Measurements from ENCODE around the gene KIF25.

KIF25 gene

GRCh38 chr6:168039301-168039700 is 41.8 kb downstream of the KIF25 start:
- no peak for DNase-seq

DNA sequence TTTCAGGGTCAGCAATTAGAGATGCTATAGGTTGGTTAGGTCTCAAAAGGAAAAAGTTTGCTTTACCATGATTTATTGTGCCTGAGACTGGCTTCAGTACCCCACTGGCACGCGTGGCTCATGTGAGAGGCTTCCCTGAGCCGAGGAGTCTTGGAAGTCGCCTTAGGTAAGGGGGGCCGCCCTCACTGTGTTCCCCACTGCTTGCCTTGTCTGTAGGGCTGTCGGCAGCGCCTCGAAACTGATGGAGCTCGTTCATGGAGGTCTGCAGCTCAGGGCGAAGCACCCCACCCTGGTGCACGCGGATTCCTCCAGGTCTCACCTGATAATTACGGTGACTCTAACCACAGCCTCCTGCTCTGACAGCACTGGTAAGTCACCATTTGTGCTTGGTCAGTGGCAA is 42.4 kb downstream of the KIF25 start:
- DNase-seq = no peak

DNA sequence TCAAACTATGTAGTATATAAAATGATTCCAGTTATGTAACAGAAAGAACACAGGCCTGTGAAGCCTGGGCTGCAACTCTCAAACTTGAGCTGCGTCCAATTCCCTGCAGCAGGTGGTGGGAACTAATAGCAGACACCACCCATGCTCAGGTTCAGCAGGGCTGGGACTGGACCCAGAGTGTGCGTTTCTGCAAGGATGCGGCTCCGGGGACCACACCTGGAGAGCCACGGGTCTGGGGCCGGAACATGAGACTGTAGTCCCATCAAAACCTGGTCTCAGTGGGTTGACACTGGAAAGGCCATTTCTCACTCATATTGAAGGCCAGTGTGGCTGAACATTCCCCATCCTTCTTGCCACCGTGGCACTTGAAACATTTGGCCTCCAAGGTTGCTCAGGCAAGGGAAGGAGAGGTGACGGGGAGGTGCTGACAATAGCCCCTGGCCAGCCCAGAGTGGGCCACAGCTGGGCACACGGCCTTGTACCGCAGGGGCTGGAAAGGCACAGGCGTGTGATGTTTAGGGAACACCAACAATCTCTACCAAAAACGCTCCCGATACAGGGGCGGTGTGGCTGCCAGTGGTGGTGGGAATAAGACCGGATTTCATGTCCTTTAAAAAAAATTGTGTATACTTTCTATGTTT is 43.5 kb downstream of the KIF25 start:
- DNase-seq = no peak

DNA sequence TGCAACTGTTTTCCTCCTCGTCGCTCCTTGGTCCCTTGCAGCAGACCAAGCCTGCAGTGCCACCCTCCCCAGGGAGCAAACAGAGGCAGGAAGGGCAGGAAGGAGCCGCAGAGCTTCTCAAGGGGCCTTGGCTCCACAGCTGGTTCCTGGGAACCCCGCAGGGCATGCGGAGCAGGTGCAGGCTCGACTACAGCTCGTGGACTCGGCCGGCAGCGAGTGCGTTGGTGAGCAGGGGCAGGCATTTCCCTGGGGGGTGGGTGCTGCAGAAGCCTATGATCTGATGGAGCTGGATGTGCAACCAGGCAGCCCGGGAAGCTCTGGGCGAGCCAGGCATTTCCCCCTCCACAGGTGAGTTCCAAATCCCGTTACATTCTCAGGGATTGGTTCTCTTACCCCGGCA is 44.5 kb downstream of the KIF25 start:
- no peak for DNase-seq

DNA sequence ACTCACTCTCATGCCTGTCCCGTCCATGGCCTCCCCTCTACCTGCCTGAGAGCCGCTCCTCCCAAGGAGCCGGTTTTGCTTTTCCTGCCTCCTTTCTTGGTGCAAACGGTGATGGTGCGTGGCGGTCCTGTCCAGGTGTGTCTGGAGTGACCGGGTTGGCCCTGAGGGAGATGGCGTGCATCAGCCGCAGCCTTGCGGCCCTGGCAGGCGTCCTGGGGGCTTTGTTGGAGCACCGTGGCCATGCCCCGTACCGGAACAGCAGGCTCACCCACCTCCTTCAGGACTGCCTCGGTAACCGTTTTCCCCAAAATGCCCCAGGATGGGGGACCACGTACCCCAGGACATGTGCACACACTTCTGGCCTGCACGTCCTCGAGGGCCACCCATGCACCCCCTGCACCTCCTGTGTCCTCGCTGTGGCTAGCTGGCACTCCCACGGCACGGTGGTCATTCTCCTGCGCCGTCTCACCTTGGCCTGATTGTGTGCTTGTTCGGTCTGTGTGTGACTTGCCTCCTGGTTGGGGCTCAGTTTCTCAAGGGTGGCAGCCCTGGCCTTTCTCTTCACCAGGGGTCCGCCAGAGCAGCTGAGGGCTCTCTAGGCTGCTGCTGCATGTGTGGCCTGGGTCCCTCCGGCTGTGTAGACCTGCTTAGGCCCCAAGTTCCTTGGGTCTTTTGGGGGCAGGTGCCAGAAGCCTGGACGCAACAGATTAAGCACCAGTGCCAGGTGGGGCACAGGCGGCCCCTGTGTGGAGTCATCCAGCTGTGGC is 45.1 kb downstream of the KIF25 start:
- no peak for DNase-seq

DNA sequence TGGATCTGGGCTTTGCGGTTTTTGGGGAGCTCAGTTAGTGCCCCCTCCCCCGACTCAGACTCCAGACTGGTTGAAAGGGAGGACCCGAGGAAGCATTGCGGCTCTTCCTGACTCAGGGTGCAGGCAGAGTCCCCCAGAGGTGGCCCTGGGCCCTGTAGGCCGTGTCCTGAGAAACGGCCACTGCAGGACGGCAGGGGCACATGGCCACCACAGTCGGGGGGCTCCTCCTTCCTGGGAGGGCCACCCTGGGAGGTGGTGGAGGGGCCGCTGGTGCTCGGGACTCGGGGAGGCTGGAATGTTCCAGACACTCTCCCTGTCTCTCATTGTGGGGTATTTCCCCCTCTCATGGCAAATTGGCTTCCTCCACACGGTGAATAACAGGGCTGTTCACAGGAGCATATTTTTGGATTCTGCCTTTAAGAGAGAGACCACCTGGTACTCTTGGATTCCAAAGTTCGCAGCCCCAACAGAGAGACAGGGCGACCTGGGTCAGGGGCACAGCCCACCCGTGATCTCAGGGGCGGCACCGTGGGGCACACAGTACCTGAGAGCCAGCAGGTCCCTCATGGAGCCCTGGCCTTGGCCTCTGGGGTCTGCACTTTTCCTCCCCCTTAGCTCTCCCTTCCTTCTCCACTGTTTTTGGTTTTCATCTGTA is 45.8 kb downstream of the KIF25 start:
- no peak for DNase-seq

DNA sequence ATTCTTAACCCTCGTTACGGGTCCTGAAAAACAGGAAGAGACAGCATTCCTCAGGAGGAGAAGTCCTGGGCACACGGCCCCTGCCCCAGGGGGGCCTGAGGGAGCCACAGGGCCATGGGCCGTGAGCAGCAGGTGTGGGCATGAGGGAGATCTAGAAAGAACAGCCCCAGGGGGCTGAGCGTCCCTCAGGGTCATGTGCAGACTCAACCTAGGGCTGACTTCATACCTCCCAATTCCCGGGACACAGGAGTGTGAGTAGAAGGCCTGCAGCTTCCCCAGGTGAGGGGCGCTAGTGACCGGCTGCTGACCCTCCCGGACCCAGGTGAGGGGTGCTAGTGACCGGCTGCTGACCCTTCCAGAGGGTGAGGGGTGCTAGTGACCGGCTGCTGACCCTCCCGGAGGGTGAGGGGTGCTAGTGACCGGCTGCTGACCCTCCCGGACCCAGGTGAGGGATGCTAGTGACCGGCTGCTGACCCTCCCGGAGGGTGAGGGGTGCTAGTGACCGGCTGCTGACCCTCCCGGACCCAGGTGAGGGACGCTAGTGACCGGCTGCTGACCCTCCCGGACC is 46.5 kb downstream of the KIF25 start:
- no peak for DNase-seq

DNA sequence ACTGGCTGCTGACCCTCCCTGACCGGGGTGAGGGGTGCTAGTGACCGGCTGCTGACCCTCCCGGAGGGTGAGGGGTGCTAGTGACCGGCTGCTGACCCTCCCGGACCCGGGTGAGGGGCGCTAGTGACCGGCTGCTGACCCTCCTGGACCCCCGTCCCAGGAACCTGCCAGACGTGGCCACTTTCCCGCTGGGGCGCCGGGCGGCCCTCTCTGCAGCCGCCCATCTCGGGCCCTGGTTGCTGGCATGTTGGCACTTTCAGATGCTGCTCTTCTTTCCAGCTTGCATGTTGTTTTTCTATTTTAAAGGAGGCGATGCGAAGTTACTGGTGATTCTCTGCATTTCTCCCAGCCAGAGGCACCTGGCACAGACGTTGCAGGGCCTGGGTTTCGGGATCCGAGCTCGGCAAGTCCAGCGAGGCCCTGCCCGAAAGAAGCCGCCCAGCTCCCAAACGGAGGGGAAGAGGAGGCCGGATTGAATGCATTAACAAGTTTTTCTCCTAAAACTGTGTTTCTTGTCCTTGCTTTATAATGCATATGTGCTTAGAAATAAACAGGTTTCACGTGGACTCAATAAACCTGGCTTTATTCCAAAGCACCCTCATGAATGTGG is 47.2 kb downstream of the KIF25 start:
- DNase-seq = no peak

DNA sequence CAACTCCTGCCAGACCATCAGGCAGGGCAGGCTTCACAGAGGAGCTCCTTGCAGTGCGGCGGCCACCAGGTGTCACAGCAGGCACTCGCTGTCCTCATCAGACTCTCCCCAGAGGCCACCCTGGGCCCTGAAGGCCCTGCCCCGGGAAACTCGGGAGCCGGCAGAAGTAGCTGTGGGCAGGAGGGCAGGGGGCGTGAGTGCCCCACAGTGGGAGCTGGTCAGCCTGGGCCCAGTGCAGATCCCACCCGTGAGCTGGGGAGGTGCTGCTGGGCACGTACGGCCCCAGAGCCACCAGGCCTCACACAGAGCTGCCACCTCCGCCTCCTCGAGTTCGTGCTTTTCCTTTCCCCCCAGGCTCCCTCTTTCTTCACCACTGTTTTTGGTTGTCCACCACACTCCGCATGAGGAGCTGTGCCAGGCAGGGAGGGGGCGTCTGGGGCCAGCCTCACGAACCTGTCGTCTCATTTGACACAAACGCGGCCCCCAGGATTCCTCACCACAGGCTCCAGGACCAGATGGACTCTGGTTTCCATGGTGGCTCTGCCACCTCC is 47.7 kb downstream of the KIF25 start:
- DNase-seq = no peak

DNA sequence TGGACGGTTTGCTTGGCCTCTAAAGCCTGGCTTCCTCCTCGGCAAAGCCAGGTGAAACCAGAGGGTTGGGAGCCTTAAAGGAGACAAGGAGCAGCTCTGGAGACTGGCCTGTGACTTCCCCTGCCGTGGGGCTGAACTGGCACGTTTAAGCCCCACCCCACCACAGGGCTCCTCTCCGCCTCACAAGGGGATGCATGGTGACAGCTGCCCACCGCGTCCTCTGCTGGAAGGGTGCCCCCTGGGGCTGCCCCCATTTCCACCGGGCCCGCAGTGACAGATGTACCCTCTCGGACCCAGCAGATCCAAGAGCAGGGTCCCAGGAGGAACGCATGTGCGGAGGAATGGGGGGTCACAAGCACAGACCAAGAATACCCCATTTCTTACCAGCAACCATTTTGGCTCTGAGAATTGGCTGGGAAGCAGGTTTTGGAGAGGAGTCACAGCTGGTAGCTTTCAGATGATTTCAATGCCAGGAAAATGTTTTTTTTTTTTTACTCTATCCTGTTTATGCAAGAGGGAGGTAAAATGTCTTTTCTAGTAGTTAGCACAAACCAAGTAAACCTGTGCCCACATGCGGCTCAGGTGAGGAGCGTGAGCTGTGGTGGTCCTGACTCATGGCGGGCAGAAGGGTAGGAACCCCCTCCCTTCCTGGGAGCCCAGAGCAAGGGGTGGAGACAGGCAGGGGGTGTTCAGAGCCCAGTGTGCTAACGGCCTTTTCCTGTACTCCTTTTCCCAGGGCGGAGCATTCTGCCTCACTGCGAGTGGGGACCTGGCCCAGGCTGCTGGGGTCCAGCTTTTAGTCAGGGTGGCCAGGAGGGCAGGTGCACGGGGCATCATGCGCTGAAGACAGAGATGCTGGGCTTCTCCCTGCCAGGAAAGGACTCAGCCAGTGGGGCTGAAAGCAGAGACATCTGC is 48.5 kb downstream of the KIF25 start:
- no peak for DNase-seq

DNA sequence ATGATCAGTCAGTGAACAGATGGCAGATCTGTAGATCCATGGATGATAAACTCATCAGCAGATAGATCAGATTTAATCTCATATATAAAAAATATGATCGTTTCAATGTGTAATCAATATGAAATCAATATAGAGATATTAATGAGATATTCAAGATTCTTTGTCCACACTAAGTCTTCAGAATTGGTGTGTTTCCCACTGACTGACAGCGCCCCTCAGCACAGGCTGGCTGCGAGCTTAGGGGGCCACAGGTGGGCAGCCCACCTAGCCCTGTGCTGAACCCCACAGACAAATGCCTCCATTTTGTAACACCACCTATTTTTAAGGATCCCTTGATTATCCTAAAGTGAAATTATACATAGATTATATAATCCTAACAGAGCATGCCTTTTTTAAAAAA is 49.2 kb downstream of the KIF25 start:
- no peak for DNase-seq

- no peak for DNase-seq
Measured at GRCh38 chr6:168047841-168048723, 50.6 kb downstream of the KIF25 start.

- no peak for DNase-seq
Measured at GRCh38 chr6:168048724-168049025, 51.2 kb downstream of the KIF25 start.

DNA sequence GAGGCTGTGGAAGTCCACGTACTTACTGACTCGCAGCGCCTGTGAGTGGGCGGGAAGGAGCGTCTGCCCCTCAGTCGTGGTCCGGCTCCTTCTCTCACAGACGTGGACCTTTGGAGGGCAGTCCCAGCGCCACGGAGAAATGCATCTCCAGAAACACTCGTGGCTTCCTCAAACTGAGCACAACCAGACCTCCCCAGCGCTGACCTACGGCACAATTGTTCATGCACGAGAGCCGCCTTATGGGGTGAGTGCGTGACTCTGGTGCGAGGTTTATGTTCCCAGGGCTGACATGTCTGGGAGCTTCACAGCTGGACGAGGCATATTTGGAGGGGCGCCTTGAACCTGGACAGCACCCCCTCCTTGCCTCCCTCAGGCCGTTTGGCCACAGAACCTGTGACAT is 51.8 kb downstream of the KIF25 start:
- DNase-seq = no peak

DNA sequence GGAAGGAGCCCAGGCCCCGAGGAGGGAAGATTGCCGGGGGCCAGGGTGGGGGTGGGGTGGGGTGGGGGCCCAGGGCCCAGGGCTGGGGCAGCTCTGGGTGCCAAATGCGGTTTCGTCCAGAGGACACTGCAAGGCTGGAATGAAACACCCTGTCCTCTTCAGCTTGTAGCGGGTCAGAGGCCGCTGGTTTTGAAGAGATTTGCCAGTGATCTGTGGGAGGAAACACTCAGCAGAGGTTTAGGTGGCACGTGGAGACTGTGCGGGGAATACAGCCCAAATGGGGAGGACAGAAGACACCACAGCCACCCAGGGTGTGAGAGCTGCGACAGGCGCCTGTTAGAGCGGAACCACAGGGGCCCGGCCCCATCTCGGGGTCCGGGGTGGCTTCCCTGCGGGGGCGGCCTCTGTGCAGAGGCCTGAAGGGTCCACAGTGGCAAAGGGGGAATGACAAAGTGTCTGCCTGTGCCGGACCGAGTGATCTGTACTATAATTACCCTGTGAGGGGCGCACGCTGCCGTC is 52.3 kb downstream of the KIF25 start:
- DNase-seq = no peak

DNA sequence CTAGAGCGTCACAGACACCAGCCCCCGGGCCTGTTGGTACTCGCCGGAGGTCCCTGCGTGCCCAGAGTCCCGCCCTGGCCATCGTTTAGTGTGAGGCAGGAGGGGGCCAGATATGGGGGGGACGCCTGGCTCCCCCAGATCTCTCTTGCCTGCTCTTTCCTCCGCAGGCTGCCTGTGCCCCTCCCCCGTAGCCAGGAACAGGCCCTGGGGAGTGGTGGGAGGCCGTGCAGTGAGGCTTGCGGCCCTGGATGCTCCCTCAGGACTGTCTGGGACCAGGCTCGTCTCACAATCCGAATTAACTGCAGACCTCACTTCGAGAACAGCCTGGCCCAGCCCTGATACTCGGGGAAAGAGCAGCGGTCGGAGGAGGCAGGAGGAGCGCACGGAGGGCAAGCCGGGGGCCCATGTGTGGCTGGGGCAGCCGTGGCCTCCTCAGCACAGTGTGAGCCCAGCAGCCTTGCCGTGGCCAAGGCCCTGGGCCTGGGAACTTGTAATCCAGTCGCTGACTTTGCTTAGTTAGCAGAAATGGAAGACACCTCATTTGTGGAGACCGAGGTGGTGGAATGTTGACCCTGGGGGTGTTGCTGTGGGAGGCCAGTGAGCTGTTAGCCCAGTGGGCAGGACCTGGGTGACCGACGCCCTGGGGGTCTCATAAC is 52.9 kb downstream of the KIF25 start:
- DNase-seq = no peak

GRCh38 chr6:168050881-168051586 is 53.6 kb downstream of the KIF25 start:
- DNase-seq = no peak

DNA sequence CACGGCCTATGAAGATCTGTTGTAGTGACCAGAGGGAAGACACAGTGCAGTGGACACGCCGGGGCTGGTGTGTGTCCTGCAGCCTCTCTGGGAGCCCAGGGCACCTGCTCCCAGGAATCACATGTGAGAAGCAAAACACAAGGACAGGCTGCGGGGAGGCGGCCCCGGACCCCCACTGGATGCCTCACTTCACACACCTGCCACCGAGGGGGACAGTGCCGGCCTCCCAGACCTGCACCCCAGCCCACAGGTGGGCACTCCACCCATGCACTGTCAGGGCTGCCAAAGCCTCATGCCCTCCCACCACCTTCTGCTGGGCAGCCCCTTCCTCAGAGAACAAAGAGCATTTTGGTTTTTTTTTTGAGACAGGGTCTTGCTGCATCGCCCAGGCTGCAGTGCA is 54.2 kb downstream of the KIF25 start:
- DNase-seq = no peak

- no peak for DNase-seq
Measured at GRCh38 chr6:168052291-168052891, 54.9 kb downstream of the KIF25 start.
